NCI-H2029 treated with DMSO at 0.1 percent for 48 hours (cell line): Measurements from ENCODE around the gene CTNND2.
"Not testable (repeated sequence)": the region's sequence is repeated elsewhere in the genome, so short reads cannot be mapped to it uniquely, and the experiment has no call there.

Experiments used
- DNase-seq: peaks from one replicate; lab custom pipeline; 2025; lab: John Stamatoyannopoulos, UW

Gene CTNND2

DNA sequence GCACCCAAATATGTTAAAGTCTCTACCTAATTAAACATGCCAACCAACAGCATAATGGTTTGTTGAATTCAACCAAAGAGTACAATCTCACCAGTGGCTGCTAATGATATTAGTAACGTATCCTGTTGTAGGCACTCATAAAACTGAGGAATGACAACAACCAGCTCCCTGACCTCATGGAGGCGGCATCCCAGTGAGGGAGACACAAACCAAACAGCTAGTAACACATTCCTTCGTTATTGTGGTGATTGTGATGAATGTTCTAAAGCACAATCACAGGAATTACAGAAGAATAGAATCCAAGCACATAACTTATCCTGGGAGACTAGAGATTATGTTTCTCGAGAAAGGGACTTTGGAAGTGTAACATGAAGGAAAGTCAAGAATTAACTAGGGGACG, 224.6 kb downstream of the CTNND2 start:
- DNase-seq = no peak

DNA sequence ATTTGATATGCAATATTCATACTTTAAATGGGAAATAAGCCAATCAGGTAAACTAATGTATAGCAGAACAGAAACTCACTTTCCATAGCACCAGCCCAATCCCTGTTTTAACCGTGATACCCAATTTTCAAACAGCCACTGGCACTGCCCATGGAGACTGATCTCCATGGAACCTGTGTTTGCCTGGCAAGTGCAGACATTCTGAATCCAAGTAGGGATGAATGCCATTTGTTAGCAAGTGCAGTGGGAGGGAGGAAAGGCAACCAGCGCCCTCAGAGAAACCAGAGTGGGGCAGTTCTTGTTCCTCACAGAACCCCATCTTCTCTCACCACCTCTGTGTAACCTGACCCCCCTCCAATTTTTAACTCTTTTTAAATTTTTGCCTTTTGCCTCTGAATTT, 229.1 kb downstream of the CTNND2 start:
- DNase-seq = no peak

DNA sequence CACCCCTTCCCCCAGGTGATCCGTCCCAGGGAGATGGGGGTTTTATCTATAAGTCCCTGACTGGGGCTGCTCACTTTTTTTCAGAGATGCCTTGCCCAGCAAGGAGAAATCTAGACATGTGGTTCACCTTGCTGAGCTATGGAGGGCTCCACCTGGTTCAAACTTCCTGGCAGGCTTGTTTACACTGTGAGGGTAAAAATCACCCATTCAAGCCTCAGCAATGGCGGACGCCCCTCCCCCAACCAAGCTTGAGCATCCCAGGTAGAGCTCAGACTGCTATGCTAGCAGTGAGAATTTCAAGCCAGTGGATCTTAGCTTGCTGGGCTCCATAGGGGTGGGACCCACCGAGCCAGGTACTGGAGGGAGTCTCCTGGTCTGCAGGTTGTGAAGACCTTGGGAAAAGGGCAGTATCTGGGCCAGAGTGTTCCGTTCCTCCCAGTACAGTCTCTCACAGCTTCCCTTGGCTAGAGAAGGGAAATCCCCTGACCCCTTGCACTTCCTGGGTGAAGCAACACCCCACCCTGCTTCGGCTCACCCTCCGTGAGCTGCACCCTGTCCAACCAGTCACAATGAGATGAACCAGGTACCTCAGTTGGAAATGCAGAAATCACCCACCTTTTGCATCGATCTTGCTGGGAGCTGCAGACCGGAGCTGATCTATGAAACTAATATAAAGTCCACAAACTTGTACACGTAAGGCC, 231.7 kb downstream of the CTNND2 start:
- no peak for DNase-seq

DNA sequence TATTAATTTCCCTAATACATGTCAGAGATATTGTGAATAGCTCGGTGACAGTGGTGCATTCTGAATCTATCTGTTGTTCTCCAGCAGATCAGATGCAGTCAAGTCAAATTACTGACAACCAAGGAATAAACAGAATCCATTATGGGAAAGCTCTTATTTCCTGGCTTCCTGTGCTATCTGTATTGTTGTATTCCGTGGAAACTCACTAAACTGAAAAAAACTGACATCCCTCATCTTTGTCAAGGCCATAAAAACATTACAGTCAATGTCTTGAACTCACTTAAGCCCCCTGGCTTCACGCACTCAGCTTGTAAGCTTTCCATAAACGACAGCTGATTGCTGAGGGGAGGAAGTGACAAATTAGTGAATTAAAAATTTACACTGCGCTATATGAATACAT, 245.9 kb downstream of the CTNND2 start:
- no peak for DNase-seq

DNA sequence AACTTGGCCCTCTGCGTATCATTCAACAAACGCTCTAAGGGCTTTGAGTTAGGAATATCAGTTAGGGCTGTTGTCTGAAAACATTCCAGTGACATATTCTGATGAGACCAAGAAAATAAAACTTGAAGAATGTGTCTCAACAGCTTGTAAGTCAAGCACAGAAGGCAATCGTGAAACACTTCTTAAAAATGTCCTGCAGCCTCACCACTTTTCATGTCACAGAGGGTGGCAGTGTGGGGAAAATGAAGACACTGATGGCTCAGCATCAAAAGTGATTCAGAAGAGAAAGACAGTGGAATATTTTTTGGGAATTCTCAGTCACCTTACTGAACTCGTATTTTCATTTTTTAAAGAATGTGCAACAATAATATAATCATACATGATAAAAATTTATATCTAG, 247.3 kb downstream of the CTNND2 start:
- DNase-seq = no peak

DNA sequence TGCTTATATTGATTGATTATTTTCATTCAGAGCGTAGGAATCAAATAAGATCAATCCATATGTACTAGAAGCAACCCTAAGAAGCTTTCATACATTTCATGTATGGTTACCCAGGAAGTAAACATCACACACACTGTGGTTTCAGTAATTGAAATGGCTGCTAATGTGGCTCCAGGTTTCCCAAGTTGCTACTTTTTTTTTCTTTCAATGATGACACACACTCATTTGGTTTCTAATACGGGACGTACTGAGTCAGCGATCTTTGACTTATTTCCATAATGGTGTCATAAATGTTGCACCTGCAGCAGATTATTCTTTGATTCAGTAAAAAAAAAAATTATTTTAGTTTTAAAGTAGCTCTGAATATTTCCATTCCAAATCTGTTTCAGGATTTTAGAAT, 248.6 kb downstream of the CTNND2 start:
- no peak for DNase-seq

DNA sequence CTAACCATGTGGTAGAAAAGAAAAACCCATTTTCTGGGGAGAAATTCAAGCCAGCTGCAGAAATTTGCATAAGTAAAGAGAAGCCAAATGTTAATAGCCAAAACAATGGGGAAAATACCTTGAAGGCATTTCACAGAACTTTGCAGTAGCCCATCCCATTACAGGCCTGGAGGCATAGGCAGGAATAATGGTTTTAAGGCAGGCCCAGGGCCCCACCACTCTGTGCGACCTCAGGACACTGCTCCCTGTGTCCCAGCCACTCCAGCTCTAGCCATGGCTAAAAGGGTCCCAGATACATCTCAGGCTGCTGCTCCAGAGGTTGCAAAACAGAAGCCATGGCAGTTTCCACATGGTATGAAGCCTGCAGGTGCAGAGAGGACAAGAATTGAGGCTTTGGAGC, 253.3 kb downstream of the CTNND2 start:
- no peak for DNase-seq

DNA sequence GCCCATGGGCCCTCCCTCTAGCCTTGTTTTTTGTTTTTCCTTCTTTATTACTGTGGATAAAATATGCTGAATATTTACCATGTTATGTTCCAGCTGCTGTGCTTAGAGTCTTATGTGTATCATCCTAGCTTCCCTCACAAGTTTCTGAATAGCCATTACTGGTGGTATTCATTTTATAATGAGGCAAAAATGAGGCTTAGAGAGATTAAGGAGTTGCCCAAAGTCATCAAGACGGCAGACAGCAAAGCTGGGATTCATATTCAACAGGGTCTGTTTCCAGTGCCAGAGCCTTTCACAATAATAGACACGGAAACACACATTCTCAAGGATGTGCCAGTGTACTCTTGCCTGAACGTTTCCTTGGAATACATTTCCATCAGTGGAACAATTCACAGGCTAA, 258.1 kb downstream of the CTNND2 start:
- no peak for DNase-seq

DNA sequence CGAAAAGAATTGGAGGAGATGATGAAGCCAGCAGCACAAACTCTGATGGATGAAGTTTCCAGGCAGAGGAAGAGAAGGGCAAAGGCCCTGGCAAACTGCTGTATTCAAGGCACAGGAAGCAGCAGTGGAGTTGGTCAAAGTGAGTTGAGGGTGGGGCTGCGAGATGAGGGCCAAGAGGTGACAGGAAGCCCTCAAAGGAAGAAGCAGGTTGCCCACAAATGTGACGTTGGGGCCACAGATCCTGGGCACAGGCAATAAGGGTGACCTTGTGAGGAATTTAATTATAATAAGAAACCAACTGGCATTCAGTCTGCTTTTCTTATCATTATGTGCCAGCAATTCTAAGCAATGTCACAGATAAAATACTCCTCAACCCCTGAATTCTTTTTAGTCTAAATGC, 261.8 kb downstream of the CTNND2 start:
- no peak for DNase-seq

DNA sequence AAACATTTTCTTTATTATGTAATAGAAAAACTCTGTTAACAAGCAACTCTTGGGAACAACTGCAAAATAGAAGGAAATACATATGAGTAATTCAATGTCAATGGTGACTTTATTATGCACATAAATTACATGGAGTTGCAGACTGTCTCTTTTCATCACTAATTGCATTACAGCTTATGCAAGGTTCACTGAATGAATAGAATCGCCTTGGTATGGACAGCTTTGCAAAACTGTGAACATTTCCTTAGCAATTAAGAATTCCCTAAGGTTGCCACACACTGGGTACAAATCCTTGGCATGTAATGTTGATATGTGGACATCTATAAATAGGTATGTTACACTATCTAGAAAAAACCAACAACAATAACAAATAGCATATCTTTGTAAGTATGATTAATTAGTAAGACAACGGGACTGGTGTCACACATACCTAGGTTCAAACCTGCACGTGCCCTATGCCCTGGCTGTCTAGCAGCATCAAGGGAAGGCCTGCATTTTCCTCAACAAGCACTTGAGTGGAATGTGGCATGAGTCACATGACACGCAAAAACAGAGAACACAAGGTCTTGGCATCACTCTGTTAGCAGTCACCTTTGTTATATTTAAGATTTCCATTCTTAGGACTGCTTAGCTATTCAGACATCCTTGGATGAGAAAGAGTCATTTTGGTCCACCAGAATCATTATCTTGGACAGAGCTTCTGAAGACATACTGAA, 263.9 kb downstream of the CTNND2 start:
- no peak for DNase-seq

DNA sequence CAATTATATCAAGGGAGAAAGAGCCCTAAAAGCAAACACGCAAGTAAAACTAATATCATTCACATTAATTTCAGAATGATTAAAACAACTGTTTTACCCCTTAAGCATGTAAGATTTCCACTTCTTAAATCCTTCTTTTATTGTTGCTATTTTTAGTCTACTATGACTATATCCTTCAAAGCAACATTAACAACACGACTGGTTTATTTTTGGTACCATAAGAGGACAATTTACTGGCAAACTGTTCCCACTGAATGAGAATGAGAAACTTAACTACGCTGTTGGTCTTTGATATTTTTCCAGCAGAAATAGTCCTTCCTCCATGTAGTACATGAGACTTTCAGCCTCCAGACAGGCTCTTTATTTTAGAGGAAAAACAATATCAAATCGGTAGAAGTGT, 281.5 kb downstream of the CTNND2 start:
- DNase-seq = no peak

DNA sequence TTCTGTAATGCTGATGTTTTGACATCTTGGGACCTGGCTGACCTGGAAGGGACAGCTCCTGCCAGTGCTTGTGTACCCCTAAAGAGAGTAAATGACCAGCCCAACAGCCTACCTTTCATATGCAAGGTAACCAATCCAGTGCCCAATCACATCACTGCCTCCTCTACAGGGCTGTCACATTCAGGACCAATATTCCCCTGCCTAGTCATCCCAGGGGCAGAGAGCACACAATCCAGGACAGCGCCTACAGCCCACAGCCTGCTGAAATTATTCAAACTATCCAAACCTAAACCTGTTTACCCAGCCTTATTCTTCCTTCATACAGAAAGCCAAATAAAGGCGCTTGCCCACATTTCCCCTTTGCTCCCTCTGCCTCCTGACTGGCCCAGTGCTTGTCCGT, 284.1 kb downstream of the CTNND2 start:
- DNase-seq = no peak

DNA sequence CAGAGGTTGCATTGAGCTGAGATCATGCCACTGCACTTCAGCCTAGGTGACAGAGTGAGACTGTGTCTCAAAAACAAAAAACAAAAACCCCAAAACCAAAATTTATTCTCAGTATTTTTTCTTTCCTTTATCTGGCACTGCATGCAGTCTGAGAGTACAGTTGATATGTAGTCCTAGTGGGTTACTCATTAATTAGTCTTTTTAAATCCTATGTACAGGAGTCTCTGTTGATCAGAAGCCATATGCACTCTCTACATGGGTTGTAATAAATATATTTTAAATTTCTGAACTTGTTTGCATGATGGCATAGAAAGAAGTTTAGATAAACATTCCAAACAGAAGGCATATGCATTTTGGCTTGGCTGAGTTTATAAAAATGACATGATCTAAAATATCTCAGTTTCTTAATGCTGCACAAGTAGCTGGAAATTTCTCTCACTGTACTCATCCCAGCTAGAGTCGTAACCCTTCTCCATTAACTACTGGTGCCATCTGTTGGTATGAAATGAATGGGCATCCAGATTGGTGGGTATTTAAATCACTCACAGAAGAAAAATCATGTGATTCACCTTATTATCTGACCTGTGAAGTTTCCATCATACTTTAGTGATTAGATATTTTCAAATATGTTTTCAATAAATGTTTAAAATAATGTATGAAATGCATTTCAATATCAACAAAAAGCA, 284.8 kb downstream of the CTNND2 start:
- no peak for DNase-seq

DNA sequence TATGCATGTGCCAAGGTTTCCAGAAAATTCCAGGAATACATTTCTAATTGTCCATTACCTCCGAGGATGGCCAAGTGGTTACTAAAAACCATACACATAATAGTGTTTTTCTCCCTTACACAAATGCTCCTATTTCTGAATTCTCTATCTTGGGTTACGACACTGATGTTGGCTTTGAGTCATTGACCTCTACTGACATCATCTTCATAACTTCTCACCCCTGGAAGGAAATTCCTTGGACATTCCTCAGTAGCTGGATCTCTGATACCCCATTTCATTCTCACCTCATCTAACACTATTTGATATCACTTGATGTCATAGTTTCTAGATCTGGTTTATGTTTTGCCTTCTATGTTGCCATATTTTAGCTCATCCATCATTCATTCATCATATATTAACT, 287.2 kb downstream of the CTNND2 start:
- no peak for DNase-seq

DNA sequence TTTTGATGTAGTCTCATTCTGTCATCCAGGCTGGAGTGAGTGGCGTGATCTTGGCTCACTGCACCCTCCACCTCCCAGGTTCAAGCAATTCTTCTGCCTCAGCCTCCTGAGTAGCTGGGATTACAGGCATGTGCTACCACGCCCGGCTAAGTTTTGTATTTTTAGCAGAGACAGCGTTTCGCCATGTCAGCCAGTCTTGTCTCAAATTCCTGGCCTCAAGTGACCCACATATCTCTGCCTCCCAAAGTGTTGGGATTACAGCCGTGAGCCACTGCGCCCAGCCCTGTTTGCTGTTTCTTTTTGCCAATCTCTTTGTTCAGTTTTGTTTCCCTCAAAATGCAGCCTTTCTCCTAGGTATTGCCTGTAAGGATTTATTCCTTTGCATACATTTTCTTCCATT, 287.6 kb downstream of the CTNND2 start:
- DNase-seq = not testable (repeated sequence)

DNA sequence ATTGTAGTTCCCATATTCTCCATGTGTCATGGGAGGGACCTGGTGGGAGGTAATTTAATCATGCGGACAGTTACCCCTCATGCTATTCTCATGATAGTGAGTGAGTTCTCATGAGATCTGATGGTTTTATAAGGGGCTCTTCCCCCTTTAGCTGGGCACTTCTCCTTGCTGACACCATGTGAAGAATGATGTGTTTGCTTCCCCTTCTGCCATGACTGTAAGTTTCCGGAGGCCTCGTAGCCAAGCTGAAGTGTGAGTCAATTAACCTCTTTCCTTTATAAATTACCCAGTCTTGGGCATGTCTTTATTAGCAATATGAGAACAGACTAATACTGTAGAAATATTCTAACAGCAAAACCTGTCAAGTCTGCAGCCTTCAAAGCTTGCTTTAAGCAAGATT, 293.2 kb downstream of the CTNND2 start:
- DNase-seq = no peak

DNA sequence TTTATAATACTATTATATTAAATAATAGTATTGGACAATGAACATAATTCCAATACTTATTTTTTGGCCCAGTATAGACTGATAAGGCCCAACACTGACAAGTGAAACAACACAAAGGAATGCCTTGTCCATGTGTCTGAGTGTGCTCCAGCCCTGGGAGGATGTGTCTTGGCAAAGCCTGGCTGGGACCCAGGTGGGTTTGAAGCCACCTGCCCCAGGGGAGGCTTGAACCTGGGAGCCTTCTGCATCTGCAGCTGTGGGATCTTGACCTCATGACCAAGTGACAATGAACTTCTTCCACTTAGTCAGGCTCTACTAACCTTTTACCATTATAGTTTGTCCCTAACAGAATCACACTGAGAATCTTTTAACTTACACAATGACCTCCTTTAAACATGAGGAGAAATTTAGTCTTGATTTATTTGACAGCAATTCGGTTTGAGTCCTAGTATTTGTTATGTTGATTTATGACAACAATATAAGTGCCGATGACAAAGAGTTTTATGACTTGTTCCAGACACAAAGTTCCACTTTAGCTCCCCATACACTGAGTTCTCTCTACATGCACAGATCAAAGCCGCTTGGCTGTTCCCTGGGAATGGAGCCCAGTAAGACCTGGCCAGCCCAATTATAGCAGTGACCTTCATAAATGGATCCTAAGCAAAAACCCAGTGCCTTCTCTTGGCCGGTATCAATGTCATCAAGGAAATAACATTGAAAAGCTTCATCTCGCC, 294.5 kb downstream of the CTNND2 start:
- no peak for DNase-seq

DNA sequence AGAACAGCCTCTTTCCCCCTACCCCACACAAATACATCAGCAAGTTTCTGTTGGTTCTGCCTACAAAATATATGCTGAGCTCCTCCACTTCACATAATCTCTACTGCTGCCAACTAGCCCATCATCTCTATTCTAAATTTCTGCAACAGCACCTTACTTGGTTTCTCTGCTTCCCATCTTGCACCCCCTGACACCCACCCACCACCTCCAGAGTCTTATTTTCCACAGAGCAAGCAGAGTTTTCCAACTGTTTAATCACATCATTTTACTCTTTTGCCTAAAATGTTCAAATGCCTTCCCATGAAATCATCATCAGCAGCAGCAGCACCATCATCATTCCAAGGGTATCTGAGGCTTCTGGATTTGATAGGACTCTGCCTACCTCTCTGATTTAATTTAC, 295.7 kb downstream of the CTNND2 start:
- DNase-seq = no peak

DNA sequence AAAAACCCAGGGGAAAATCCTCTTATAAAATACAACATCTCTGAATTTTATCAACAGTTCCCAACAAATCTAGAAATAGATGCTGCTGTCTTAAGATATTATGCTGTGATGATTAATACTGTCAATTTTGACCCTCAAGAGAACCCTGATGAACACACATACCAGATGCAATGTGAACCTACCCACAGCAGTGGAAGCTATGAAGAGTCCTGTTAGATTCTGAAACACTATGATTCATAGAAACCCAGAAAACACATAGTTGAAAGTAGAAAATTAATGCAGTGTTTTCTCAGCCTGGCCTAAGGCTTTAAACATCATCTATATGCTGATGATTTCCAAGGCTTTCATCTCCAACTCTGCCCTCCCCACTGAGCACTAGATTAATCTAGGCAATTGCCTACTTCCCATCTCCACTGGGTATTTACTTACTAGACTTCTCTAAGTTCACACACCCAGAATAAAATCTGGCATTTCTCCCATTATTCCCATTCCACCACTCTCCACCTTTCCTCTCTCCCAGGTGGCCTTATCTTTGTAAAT, 296.2 kb downstream of the CTNND2 start:
- DNase-seq = no peak

DNA sequence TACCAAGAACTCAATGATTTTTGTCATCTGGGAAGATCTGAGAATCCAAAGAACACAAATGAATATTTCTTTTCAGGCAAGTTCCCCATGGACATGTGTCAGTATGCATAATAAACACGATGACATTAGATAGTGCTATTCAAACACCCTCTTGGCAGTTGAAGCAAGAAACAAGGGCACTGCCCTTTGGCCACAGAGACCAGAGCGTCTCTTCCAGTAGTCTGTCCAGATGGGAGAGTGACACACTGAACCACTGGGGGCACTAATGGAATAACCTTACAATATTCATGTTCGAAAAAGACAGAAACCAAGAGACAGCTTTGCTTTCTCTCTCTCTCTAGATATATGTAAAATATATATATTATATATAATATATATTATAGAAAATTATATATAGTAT, 301.9 kb downstream of the CTNND2 start:
- DNase-seq = no peak

DNA sequence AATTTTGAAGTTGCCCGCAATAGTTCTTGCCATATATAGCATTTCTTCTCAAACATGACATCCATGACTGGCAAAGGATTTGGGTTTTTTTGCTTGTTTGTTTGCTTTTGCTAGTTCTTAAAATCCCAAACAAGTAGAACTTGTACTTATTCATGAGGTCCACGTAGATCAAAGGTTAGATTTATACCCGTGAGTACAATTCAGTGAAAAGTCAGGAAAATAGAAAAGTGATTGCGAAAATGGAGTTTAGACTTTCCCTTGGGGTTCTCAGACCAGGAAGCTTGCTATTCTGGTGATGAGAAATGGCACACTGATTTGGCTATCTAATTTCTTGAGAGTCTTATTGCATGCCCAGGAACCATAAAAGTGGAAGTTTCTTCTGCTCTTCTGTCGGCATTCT, 304.7 kb downstream of the CTNND2 start:
- no peak for DNase-seq

DNA sequence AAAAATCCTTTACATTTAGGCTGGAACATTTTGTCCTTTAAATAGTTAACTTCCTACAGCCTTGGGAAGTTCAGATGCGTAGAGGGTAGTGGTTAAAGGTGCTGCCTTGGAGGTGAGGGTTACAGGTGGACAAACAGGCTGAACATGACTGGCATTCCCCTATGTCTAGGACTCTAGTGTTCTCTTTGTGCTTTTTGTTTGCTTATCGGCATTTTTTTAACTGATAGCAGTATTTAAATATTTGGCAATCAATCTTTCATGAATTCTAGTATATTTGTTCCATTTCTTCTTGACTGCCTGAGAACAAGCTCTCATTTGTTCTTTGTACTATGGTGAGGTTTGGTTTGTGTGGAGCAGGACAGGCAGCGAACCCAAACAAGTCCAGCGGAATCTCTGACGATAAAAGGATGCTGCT, 307.6 kb downstream of the CTNND2 start:
- DNase-seq = no peak
